ENCODE measurements around the gene SSB. TPM values are rescaled to one million over a fixed set of nuclear protein-coding genes. Genes with fewer than 3 reads are reported as not detected.

The SSB gene
- polyA plus RNA-seq, 2 of the 4 experiments (the other 2 are of a cell fraction) = 253 to 255 TPM

DNA sequence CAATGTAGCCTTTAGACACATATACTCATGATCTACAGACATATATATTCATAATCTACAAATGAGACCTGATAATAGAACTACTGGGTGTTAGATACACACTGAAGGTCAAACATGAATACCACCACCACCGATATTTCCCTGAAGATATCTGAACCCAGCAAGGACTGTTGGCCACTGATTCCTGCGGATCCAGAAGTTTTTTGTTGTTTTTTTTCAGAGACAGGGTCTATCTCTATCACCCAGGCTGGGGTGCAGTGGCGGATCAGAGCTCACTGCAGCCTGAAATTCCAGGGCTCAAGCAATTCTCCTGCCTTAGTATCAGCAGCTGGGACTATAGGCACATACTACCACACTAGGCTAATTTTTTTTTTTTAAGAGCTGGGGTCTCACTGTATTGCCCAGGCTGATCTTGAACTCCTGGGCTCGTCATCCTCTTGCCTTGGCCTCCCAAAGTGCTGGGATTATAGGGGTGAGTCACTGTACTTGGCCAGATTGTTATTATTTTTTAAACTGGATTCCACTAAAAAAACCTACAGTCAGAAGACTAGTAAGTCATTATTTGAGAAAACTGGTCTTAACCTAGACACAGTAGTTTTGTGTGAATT, 24.2 kb downstream of the SSB start:
- ChIA-PET CTCF (interaction anchor here (1.3 to 2.7 kb wide), 2 partner anchors 105 to 343 kb away, joined by 3 to 9 read pairs; no protein-coding TSS in a partner anchor), POLR2A (no interaction called here)
- DNase-seq (ENCODE audit: low read depth in 1 of 2, low spot score in 1 of 2) (no peak), ATAC-seq (no peak), FAIRE-seq (no peak)
- peaks cover 34% of the 10 kb centered on the region for H3K4me1 ChIP-seq
- H3K27ac ChIP-seq = no peak overlapping the region
- 80% methylated on average over 4 of the region's 4 CpGs for WGBS (ENCODE audit: missing lambda C conversion rate)
- TF ChIP-seq SREBF2 (IDR thresholded peaks at IDR 0.05) = no peak
- TF ChIP-seq RAD21 (conservative IDR thresholded peaks at IDR 0.05 in 1 of 2, IDR thresholded peaks at IDR 0.05 in 1 of 2) = no peak
- TF ChIP-seq CHD2 (IDR thresholded peaks at IDR 0.05; ENCODE audit: low read length, partially characterized antibody) = no peak
- TF ChIP-seq MYC (IDR thresholded peaks at IDR 0.05; ENCODE audit: borderline replicate concordance, low read length) = no peak
- TF ChIP-seq CHD4 (IDR thresholded peaks at IDR 0.05; ENCODE audit: borderline replicate concordance) = no peak
- TF ChIP-seq TP53 (CRISPR knock-in tag; IDR thresholded peaks at IDR 0.05) = no peak
- no peak for TF ChIP-seq GATA3 (IDR thresholded peaks at IDR 0.05; ENCODE audit: borderline replicate concordance)
- TF ChIP-seq MAFK (IDR thresholded peaks at IDR 0.05; ENCODE audit: partially characterized antibody) = no peak
- TF ChIP-seq JUN (IDR thresholded peaks at IDR 0.05) = no peak
- TF ChIP-seq POLR2AphosphoS2 (conservative IDR thresholded peaks at IDR 0.05; ENCODE audit: low read length) = no peak
- no peak for TF ChIP-seq SMC3 (IDR thresholded peaks at IDR 0.05)
- no peak for TF ChIP-seq HOXB13 (CRISPR knock-in tag; IDR thresholded peaks at IDR 0.05; ENCODE audit: low read depth)
- no peak for TF ChIP-seq TFCP2L1 (CRISPR knock-in tag; IDR thresholded peaks at IDR 0.05)
- TF ChIP-seq NFE2L2 (conservative IDR thresholded peaks at IDR 0.05; ENCODE audit: low read length) = no peak
- TF ChIP-seq FOSB (CRISPR knock-in tag; IDR thresholded peaks at IDR 0.05) = no peak
- no peak for TF ChIP-seq KDM5A (IDR thresholded peaks at IDR 0.05)
- TF ChIP-seq ZSCAN20 (CRISPR knock-in tag; IDR thresholded peaks at IDR 0.05) = no peak
- TF ChIP-seq CEBPB (IDR thresholded peaks at IDR 0.05) = no peak
- peak overlapping the region; percentile 92 for H3K4me2 ChIP-seq
- H3K4me3 ChIP-seq = no peak overlapping the region
- H3K9me3 ChIP-seq = no peaks in the 10 kb centered on the region

DNA sequence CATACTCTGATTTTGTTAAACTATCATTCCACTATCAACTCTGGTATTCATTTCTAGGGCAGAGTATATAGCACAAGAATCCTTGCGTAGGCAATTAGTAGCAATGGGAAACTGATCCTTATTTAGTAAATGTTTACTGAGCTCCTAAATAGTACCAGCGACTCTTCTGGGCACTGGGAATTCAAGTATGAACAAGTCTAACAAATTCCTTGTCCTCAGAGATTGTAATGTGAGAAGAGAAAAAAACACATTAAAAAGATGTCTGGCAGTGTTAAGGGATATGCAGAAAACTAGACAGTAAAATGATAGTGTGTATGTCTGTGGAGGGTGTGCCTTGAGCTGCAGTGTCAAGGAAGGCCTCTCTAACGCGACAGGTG, 25.3 kb downstream of the SSB start:
- Histone ChIP-seq H3K4me1 (peaks cover 40% of the 10 kb centered on the region), H3K9me3 (no peaks in the 10 kb centered on the region), H3K4me3 (peak overlapping the region; percentile 57), H3K27ac (peak overlapping the region; percentile 77 to 96), H3K4me2 (peak overlapping the region; percentile 92)
- ATAC-seq (peak in 1 of 2 experiments; percentile 6; a peak in 3 of 6 replicates), DNase-seq (ENCODE audit: low read depth in 1 of 2, low spot score in 1 of 2) (no peak), FAIRE-seq (no peak)
- ChIA-PET POLR2A (interaction anchor here (1.8 kb wide), 1 partner anchor 53 kb away, joined by 5 read pairs; no protein-coding TSS in a partner anchor), CTCF (interaction anchor here (1.0 to 2.7 kb wide), 16 partner anchors 8 to 374 kb away, joined by 3 to 16 read pairs (median 5); no protein-coding TSS in a partner anchor)
- 13% methylated on average over 4 of the region's 4 CpGs for WGBS (ENCODE audit: missing lambda C conversion rate)
- TF ChIP-seq EHMT2 (IDR thresholded peaks at IDR 0.05; ENCODE audit: low read depth) (no peak), HOXA7 (CRISPR knock-in tag; IDR thresholded peaks at IDR 0.05) (no peak), GATA3 (IDR thresholded peaks at IDR 0.05; ENCODE audit: borderline replicate concordance) (no peak), POLR2AphosphoS2 (conservative IDR thresholded peaks at IDR 0.05; ENCODE audit: low read length) (no peak), RCOR1 (IDR thresholded peaks at IDR 0.05; ENCODE audit: low read depth, low read length) (no peak), MAZ (IDR thresholded peaks at IDR 0.05; ENCODE audit: borderline replicate concordance, low read depth, low read length) (no peak), ESRRA (IDR thresholded peaks at IDR 0.05; ENCODE audit: borderline replicate concordance, low read length) (no peak), PHF8 (IDR thresholded peaks at IDR 0.05; ENCODE audit: borderline replicate concordance, low read depth) (no peak)
- TF ChIP-seq, protein P1, sequence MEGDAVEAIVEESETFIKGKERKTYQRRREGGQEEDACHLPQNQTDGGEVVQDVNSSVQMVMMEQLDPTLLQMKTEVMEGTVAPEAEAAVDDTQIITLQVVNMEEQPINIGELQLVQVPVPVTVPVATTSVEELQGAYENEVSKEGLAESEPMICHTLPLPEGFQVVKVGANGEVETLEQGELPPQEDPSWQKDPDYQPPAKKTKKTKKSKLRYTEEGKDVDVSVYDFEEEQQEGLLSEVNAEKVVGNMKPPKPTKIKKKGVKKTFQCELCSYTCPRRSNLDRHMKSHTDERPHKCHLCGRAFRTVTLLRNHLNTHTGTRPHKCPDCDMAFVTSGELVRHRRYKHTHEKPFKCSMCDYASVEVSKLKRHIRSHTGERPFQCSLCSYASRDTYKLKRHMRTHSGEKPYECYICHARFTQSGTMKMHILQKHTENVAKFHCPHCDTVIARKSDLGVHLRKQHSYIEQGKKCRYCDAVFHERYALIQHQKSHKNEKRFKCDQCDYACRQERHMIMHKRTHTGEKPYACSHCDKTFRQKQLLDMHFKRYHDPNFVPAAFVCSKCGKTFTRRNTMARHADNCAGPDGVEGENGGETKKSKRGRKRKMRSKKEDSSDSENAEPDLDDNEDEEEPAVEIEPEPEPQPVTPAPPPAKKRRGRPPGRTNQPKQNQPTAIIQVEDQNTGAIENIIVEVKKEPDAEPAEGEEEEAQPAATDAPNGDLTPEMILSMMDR (IDR thresholded peaks at IDR 0.05) = no peak
- TF ChIP-seq, protein P2, sequence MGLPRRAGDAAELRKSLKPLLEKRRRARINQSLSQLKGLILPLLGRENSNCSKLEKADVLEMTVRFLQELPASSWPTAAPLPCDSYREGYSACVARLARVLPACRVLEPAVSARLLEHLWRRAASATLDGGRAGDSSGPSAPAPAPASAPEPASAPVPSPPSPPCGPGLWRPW (IDR thresholded peaks at IDR 0.05) = no peak
- TF ChIP-seq, protein P3, sequence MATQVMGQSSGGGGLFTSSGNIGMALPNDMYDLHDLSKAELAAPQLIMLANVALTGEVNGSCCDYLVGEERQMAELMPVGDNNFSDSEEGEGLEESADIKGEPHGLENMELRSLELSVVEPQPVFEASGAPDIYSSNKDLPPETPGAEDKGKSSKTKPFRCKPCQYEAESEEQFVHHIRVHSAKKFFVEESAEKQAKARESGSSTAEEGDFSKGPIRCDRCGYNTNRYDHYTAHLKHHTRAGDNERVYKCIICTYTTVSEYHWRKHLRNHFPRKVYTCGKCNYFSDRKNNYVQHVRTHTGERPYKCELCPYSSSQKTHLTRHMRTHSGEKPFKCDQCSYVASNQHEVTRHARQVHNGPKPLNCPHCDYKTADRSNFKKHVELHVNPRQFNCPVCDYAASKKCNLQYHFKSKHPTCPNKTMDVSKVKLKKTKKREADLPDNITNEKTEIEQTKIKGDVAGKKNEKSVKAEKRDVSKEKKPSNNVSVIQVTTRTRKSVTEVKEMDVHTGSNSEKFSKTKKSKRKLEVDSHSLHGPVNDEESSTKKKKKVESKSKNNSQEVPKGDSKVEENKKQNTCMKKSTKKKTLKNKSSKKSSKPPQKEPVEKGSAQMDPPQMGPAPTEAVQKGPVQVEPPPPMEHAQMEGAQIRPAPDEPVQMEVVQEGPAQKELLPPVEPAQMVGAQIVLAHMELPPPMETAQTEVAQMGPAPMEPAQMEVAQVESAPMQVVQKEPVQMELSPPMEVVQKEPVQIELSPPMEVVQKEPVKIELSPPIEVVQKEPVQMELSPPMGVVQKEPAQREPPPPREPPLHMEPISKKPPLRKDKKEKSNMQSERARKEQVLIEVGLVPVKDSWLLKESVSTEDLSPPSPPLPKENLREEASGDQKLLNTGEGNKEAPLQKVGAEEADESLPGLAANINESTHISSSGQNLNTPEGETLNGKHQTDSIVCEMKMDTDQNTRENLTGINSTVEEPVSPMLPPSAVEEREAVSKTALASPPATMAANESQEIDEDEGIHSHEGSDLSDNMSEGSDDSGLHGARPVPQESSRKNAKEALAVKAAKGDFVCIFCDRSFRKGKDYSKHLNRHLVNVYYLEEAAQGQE (IDR thresholded peaks at IDR 0.05) = no peak
- TF ChIP-seq, protein P4, sequence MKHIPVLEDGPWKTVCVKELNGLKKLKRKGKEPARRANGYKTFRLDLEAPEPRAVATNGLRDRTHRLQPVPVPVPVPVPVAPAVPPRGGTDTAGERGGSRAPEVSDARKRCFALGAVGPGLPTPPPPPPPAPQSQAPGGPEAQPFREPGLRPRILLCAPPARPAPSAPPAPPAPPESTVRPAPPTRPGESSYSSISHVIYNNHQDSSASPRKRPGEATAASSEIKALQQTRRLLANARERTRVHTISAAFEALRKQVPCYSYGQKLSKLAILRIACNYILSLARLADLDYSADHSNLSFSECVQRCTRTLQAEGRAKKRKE (CRISPR knock-in tag; IDR thresholded peaks at IDR 0.05; ENCODE audit: low read depth) = no peak
- TF ChIP-seq, protein P5, sequence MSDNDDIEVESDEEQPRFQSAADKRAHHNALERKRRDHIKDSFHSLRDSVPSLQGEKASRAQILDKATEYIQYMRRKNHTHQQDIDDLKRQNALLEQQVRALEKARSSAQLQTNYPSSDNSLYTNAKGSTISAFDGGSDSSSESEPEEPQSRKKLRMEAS (IDR thresholded peaks at IDR 0.05) = no peak

All from A549 (cell line).